Measurements from ENCODE around the gene CDKN1C.

GRCh38 chr11:2916114-2916891 is 30.7 kb upstream of the CDKN1C start:
- TF ChIP-seq CTCF (IDR thresholded peaks at IDR 0.05) (no peak), EZH2 (IDR thresholded peaks at IDR 0.05) (no peak)

Data from neural progenitor cell (in vitro differentiated cells).